Fibroblast of lung (primary cell): ENCODE results near the gene MKRN2.
"Not testable (repeated sequence)": the region's sequence is repeated elsewhere in the genome, so short reads cannot be mapped to it uniquely, and the experiment has no call there.

ENCODE experiments used
- CTCF ChIP-seq, 2 donors: IDR thresholded peaks in 1 of 2; conservative IDR thresholded peaks in 1 of 2; 1 replicate in 1 of 2; 2 replicates in 1 of 2; pipeline ENCODE4 v1.5.1; 2011 to 2012; ENCODE audit warnings: low read length in 2 of 2, control low read depth in 1 of 2, inconsistent platforms in 1 of 2, low read depth in 1 of 2, mild to moderate bottlenecking in 1 of 2
- EZH2 ChIP-seq: IDR thresholded peaks from 2 replicates; pipeline ENCODE4 v1.5.1; 2012; ENCODE audit warnings: low read length, control low read depth, mild to moderate bottlenecking; ENCODE audit errors: missing control alignments

GRCh38 chr3:12543497-12543896, 13.4 kb upstream of the MKRN2 start:
- TF ChIP-seq EZH2; CTCF (conservative IDR thresholded peaks at IDR 0.05 in 1 of 2, IDR thresholded peaks at IDR 0.05 in 1 of 2; ENCODE audit: low read depth in 1 of 2, low read length in 2 of 2): not testable (repeated sequence)
